ENCODE results near the gene C19orf81. TPM values are rescaled to one million over a fixed set of nuclear protein-coding genes. Genes with fewer than 3 reads are reported as not detected.

The C19orf81 gene
- total RNA-seq, 1 experiment from 2014 or later: 22.4 TPM

DNA sequence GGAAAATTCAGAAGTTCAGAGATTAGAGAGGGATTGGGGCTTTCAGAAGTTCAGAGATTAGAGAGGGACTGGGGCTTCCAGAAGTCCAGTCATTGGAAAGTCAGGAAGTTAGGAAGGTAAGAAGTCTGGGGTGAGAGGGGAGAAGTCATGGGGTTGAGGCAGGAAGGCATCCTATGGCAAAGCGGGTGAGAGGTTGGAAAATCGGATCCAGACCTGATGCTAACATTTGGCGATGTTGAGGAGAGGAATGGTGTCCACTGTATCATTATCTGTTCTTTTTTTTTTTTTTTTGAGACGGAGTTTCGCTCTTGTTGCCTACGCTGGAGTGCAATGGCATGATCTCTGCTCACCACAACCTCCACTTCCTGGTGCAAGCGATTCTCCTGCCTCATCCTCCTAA lies 20.7 kb upstream of the C19orf81 start:
- ChIA-PET POLR2A (no interaction called here), CTCF (interaction anchor here (0.7 to 2.5 kb wide), 16 partner anchors 10 to 134 kb away, joined by 3 to 14 read pairs (median 4); partner anchors contain the start of genes C19orf81 and CLEC11A)
- Mint-ChIP-seq H3K36me3 (peaks cover 5% of the 10 kb centered on the region), H3K27ac (no peak overlapping the region), H3K4me1 (no peaks in the 10 kb centered on the region), H3K4me3 (no peak overlapping the region), H3K27me3 (ENCODE audit: low read depth) (peaks cover 7% of the 10 kb centered on the region), H3K9me3 (peaks cover 5% of the 10 kb centered on the region)
- DNase-seq (ENCODE audit: low spot score): no peak
- TF ChIP-seq, protein P1, sequence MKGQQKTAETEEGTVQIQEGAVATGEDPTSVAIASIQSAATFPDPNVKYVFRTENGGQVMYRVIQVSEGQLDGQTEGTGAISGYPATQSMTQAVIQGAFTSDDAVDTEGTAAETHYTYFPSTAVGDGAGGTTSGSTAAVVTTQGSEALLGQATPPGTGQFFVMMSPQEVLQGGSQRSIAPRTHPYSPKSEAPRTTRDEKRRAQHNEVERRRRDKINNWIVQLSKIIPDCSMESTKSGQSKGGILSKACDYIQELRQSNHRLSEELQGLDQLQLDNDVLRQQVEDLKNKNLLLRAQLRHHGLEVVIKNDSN (CRISPR knock-in tag; IDR thresholded peaks at IDR 0.05): no peak
- TF ChIP-seq ESRRA (CRISPR knock-in tag; IDR thresholded peaks at IDR 0.05; ENCODE audit: borderline replicate concordance): no peak
- no peak for TF ChIP-seq ATF1 (CRISPR knock-in tag; IDR thresholded peaks at IDR 0.05)
- no peak for TF ChIP-seq ZNF532 (CRISPR knock-in tag; IDR thresholded peaks at IDR 0.05; ENCODE audit: borderline replicate concordance)
- no peak for TF ChIP-seq CTCF (IDR thresholded peaks at IDR 0.05)
- no peak for TF ChIP-seq TCF7 (CRISPR knock-in tag; IDR thresholded peaks at IDR 0.05; ENCODE audit: low read depth)
- no peak for ATAC-seq

- peaks cover 11% of the 10 kb centered on the region for H3K9me3 Mint-ChIP-seq
- ATAC-seq (no peak), DNase-seq (ENCODE audit: low spot score) (no peak)
- peaks cover 10% of the 10 kb centered on the region for H3K36me3 Mint-ChIP-seq
- peaks cover 9% of the 10 kb centered on the region for H3K27me3 Mint-ChIP-seq (ENCODE audit: low read depth)
- no peak overlapping the region for H3K27ac Mint-ChIP-seq
- POLR2A ChIA-PET: no interaction called here
- TF ChIP-seq, protein P2, sequence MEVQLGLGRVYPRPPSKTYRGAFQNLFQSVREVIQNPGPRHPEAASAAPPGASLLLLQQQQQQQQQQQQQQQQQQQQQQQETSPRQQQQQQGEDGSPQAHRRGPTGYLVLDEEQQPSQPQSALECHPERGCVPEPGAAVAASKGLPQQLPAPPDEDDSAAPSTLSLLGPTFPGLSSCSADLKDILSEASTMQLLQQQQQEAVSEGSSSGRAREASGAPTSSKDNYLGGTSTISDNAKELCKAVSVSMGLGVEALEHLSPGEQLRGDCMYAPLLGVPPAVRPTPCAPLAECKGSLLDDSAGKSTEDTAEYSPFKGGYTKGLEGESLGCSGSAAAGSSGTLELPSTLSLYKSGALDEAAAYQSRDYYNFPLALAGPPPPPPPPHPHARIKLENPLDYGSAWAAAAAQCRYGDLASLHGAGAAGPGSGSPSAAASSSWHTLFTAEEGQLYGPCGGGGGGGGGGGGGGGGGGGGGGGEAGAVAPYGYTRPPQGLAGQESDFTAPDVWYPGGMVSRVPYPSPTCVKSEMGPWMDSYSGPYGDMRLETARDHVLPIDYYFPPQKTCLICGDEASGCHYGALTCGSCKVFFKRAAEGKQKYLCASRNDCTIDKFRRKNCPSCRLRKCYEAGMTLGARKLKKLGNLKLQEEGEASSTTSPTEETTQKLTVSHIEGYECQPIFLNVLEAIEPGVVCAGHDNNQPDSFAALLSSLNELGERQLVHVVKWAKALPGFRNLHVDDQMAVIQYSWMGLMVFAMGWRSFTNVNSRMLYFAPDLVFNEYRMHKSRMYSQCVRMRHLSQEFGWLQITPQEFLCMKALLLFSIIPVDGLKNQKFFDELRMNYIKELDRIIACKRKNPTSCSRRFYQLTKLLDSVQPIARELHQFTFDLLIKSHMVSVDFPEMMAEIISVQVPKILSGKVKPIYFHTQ (CRISPR knock-in tag; IDR thresholded peaks at IDR 0.05): no peak
- no peak for TF ChIP-seq ZNF671 (CRISPR knock-in tag; IDR thresholded peaks at IDR 0.05)
- TF ChIP-seq, protein P3, sequence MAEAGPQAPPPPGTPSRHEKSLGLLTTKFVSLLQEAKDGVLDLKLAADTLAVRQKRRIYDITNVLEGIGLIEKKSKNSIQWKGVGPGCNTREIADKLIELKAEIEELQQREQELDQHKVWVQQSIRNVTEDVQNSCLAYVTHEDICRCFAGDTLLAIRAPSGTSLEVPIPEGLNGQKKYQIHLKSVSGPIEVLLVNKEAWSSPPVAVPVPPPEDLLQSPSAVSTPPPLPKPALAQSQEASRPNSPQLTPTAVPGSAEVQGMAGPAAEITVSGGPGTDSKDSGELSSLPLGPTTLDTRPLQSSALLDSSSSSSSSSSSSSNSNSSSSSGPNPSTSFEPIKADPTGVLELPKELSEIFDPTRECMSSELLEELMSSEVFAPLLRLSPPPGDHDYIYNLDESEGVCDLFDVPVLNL (CRISPR knock-in tag; IDR thresholded peaks at IDR 0.05; ENCODE audit: borderline replicate concordance, low read depth): no peak
- TF ChIP-seq, protein P4, sequence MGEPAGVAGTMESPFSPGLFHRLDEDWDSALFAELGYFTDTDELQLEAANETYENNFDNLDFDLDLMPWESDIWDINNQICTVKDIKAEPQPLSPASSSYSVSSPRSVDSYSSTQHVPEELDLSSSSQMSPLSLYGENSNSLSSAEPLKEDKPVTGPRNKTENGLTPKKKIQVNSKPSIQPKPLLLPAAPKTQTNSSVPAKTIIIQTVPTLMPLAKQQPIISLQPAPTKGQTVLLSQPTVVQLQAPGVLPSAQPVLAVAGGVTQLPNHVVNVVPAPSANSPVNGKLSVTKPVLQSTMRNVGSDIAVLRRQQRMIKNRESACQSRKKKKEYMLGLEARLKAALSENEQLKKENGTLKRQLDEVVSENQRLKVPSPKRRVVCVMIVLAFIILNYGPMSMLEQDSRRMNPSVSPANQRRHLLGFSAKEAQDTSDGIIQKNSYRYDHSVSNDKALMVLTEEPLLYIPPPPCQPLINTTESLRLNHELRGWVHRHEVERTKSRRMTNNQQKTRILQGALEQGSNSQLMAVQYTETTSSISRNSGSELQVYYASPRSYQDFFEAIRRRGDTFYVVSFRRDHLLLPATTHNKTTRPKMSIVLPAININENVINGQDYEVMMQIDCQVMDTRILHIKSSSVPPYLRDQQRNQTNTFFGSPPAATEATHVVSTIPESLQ (CRISPR knock-in tag; IDR thresholded peaks at IDR 0.05): no peak
- no peak for TF ChIP-seq JUN (CRISPR knock-in tag; IDR thresholded peaks at IDR 0.05)
- no peak for TF ChIP-seq E2F5 (CRISPR knock-in tag; IDR thresholded peaks at IDR 0.05)
- TF ChIP-seq EMX1 (CRISPR knock-in tag; IDR thresholded peaks at IDR 0.05): no peak
- TF ChIP-seq SMAD3 (CRISPR knock-in tag; IDR thresholded peaks at IDR 0.05; ENCODE audit: borderline replicate concordance): no peak
- no peak for TF ChIP-seq ZNF232 (CRISPR knock-in tag; IDR thresholded peaks at IDR 0.05)
- no peak for TF ChIP-seq ZBTB21 (CRISPR knock-in tag; IDR thresholded peaks at IDR 0.05; ENCODE audit: borderline replicate concordance)
- no peak for TF ChIP-seq ZNF416 (CRISPR knock-in tag; IDR thresholded peaks at IDR 0.05)
- TF ChIP-seq MYBL2 (CRISPR knock-in tag; IDR thresholded peaks at IDR 0.05): no peak
- TF ChIP-seq RELA (CRISPR knock-in tag; IDR thresholded peaks at IDR 0.05; ENCODE audit: borderline replicate concordance): no peak
- no peak for TF ChIP-seq RORB (CRISPR knock-in tag; IDR thresholded peaks at IDR 0.05)
- H3K4me3 Mint-ChIP-seq: no peak overlapping the region
- CTCF ChIA-PET: interaction anchor here (1.0 to 2.5 kb wide), 4 partner anchors 10 to 95 kb away, joined by 3 to 14 read pairs (median 10); partner anchors contain the start of gene CLEC11A
- no peaks in the 10 kb centered on the region for H3K4me1 Mint-ChIP-seq
Observed at GRCh38 chr19:50629194-50629593, 20.1 kb upstream of the C19orf81 start.
